Measurements from ENCODE around the gene TSC22D3. TPM values are rescaled to one million over a fixed set of nuclear protein-coding genes. Genes with fewer than 3 reads are reported as not detected.
"Not testable (repeated sequence)": the region's sequence is repeated elsewhere in the genome, so short reads cannot be mapped to it uniquely, and the experiment has no call there.

The TSC22D3 gene
- polyA plus RNA-seq = 100 to 1,000 TPM; 496 to 775 (median 681) TPM

GRCh38 chrX:107775734-107776511, at the start of gene TSC22D3:
Gene TSC22D3, minus strand, starts transcription at chrX:107775787. Its CDS starts 368 bp downstream, at chrX:107775419.
- Mint-ChIP-seq H3K9me3 (no peaks in the 10 kb centered on the region), H3K4me1 (peaks cover 11 to 15% of the 10 kb centered on the region in 2 donors), H3K4me3 (peak within 1 kb of the TSS; percentile 81 to 93 (median 89)), H3K36me3 (no peaks in the 10 kb centered on the region), H3K27me3 (ENCODE audit: low read depth in 3 of 3) (peaks cover 1 to 6% (median 1%) of the 10 kb centered on the region in 3 donors), H3K27ac (peak within 1 kb of the TSS; percentile 51 to 84 (median 68))
- DNase-seq = peak; percentile 46 to 59 (median 48)

DNA sequence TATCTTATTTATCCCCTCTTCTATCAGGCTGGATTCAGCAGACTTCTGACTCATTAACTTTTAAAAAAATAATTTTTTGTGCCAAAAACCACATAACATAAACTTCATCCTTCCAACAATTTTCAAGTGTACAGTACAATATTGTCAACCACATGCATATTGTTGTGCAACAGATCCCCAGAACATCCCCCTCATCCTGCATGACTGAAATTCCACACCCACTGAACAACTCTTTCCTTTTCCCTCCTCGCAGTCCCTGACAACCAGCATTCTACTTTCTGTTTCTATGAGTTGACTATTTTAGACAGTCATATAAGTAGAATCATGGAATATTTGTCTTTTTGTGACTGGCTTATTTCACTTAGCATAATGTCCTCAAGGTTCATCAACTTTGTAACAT, 47.9 kb upstream of the TSC22D3 start:
- no peaks in the 10 kb centered on the region for H3K36me3 Mint-ChIP-seq
- H3K9me3 Mint-ChIP-seq = peaks cover 0 to 4% (median 0%) of the 10 kb centered on the region in 6 donors
- peaks cover 11 to 13% of the 10 kb centered on the region in 2 donors for H3K4me1 Mint-ChIP-seq
- H3K27me3 Mint-ChIP-seq (ENCODE audit: low read depth in 3 of 3) = peaks cover 1 to 22% (median 7%) of the 10 kb centered on the region in 3 donors
- H3K4me3 Mint-ChIP-seq = no peak overlapping the region
- no peak for DNase-seq
- H3K27ac Mint-ChIP-seq = no peak overlapping the region

DNA sequence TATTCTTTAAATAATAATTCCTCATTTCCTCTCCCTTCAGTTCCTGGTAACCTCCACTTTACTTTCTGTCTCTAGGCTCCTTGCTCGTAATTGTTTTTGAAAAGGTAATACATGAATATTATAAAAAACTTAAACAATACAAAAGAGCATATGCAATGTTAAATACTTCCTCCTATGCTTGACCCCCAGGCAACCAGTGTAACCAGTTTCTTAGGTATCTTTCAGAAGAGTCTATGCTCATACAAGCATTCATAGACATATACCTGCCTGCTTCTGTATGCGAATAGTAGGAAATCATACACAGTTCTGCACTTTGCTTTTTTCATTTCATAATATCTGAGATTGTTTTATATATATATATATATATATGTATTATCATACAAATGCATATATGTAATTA, 47.5 kb upstream of the TSC22D3 start:
- Mint-ChIP-seq H3K36me3 (no peaks in the 10 kb centered on the region), H3K27me3 (ENCODE audit: low read depth in 3 of 3) (peaks cover 1 to 21% (median 7%) of the 10 kb centered on the region in 3 donors), H3K9me3 (peaks cover 0 to 4% (median 0%) of the 10 kb centered on the region in 6 donors), H3K27ac (no peak overlapping the region), H3K4me1 (peaks cover 11 to 13% of the 10 kb centered on the region in 2 donors), H3K4me3 (no peak overlapping the region)
- DNase-seq = no peak

- Mint-ChIP-seq H3K36me3 (no peaks in the 10 kb centered on the region), H3K27me3 (ENCODE audit: low read depth in 3 of 3) (peaks cover 0 to 9% (median 6%) of the 10 kb centered on the region in 3 donors), H3K4me3 (no peak overlapping the region), H3K4me1 (no peaks in the 10 kb centered on the region), H3K9me3 (peaks cover 0 to 4% (median 0%) of the 10 kb centered on the region in 6 donors), H3K27ac (no peak overlapping the region)
- no peak for DNase-seq
Measured at GRCh38 chrX:107818900-107819521, 43.4 kb upstream of the TSC22D3 start.

GRCh38 chrX:107810053-107810452, 34.5 kb upstream of the TSC22D3 start:
- H3K27me3 Mint-ChIP-seq (ENCODE audit: low read depth in 3 of 3); DNase-seq; H3K9me3 Mint-ChIP-seq; H3K27ac Mint-ChIP-seq; H3K36me3 Mint-ChIP-seq; H3K4me1 Mint-ChIP-seq; H3K4me3 Mint-ChIP-seq: not testable (repeated sequence)

- peaks cover 0 to 2% (median 0%) of the 10 kb centered on the region in 6 donors for H3K9me3 Mint-ChIP-seq
- H3K4me3 Mint-ChIP-seq = no peak overlapping the region
- H3K4me1 Mint-ChIP-seq = no peaks in the 10 kb centered on the region
Measured at GRCh38 chrX:107805179-107805578, 29.6 kb upstream of the TSC22D3 start.

GRCh38 chrX:107804427-107804826, 28.8 kb upstream of the TSC22D3 start:
- DNase-seq = no peak
- Mint-ChIP-seq H3K27ac (no peak overlapping the region), H3K27me3 (ENCODE audit: low read depth in 3 of 3) (peaks cover 2 to 16% (median 4%) of the 10 kb centered on the region in 3 donors), H3K4me3 (no peak overlapping the region), H3K9me3 (peaks cover 0 to 2% (median 0%) of the 10 kb centered on the region in 6 donors), H3K4me1 (no peaks in the 10 kb centered on the region), H3K36me3 (no peaks in the 10 kb centered on the region)

More at GRCh38 chrX:107805179-107805578, 29.6 kb upstream of the TSC22D3 start:
- peak overlapping the region in 1 of 6 donors; percentile 52 for H3K27ac Mint-ChIP-seq
- no peaks in the 10 kb centered on the region for H3K36me3 Mint-ChIP-seq
- DNase-seq = no peak
- peaks cover 2 to 16% (median 4%) of the 10 kb centered on the region in 3 donors for H3K27me3 Mint-ChIP-seq (ENCODE audit: low read depth in 3 of 3)

DNA sequence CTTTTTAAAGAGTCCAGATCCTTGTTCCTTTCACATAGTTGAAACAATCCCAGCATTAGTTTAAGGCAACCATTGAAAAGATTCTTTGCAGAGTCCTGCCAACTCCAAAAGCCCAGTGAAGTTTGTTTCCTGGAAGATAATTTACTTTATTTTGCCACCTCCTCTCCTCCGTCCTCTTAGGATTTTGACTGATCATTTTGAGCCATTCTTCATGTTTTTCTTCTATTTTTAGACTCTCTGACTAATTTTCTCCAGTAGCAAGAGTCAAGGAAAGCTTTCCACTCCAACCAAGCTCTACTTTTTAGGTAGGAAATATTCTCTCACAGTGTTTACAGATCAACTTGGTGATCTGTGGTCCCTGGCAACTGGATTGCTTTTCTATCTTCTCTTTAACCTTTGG, 12.2 kb upstream of the TSC22D3 start:
- no peaks in the 10 kb centered on the region for H3K36me3 Mint-ChIP-seq
- no peak overlapping the region for H3K27ac Mint-ChIP-seq
- peaks cover 1 to 9% (median 8%) of the 10 kb centered on the region in 3 donors for H3K27me3 Mint-ChIP-seq (ENCODE audit: low read depth in 3 of 3)
- H3K4me3 Mint-ChIP-seq = no peak overlapping the region
- H3K4me1 Mint-ChIP-seq = no peaks in the 10 kb centered on the region
- DNase-seq = no peak
- no peaks in the 10 kb centered on the region for H3K9me3 Mint-ChIP-seq

DNA sequence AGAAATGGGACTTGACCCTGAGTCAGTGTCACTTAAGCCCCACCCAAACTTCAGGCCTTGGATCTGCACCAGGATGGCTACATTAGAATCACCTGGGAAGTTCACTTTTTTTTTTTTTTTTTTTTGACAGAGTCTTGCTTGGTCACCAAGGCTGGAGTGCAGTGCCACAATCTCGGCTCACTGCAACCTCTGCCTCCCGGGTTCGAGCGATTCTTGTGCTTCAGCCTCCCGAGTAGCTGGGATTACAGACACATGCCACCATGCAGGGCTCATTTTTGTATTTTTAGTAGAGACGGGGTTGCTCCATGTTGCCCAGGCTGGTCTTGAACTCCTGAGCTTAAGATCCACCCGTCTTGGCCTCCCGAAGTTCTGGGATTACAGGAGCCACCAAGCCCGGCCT, 4.9 kb upstream of the TSC22D3 start:
- Mint-ChIP-seq H3K27me3 (ENCODE audit: low read depth in 3 of 3) (peaks cover 1 to 11% (median 3%) of the 10 kb centered on the region in 3 donors), H3K4me3 (no peak overlapping the region), H3K4me1 (peaks cover 10 to 11% of the 10 kb centered on the region in 2 donors), H3K9me3 (no peaks in the 10 kb centered on the region), H3K36me3 (no peaks in the 10 kb centered on the region), H3K27ac (no peak overlapping the region)
- no peak for DNase-seq

DNA sequence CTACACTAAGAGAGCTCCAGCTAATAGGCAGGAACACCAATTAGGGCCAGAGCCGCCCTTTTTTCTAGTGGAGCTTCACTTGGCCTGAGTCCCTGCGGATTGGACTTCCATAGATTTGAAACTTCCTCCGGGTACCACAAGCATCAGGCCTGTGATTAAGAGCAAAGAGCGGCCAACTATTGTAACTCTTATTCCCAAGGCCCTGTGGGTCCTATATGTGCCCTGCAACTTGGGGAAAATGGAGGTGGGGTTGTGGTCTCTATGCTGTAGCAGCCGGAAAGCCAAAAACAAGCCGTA, 1.9 kb upstream of the TSC22D3 start, which contains the start of gene NCBP2L:
TSS of gene NCBP2L (plus strand) at position 198 of the 297 bp plus-strand sequence. CDS start 16,488 bp downstream, outside the sequence.
- Mint-ChIP-seq H3K4me1 (peaks cover 11 to 15% of the 10 kb centered on the region in 2 donors), H3K9me3 (no peaks in the 10 kb centered on the region), H3K27ac (peak within 1 kb of the TSS; percentile 38 to 84 (median 68)), H3K27me3 (ENCODE audit: low read depth in 3 of 3) (peaks cover 1 to 6% (median 1%) of the 10 kb centered on the region in 3 donors), H3K36me3 (no peaks in the 10 kb centered on the region), H3K4me3 (peak within 1 kb of the TSS; percentile 81 to 93 (median 89))
- DNase-seq = no peak

DNA sequence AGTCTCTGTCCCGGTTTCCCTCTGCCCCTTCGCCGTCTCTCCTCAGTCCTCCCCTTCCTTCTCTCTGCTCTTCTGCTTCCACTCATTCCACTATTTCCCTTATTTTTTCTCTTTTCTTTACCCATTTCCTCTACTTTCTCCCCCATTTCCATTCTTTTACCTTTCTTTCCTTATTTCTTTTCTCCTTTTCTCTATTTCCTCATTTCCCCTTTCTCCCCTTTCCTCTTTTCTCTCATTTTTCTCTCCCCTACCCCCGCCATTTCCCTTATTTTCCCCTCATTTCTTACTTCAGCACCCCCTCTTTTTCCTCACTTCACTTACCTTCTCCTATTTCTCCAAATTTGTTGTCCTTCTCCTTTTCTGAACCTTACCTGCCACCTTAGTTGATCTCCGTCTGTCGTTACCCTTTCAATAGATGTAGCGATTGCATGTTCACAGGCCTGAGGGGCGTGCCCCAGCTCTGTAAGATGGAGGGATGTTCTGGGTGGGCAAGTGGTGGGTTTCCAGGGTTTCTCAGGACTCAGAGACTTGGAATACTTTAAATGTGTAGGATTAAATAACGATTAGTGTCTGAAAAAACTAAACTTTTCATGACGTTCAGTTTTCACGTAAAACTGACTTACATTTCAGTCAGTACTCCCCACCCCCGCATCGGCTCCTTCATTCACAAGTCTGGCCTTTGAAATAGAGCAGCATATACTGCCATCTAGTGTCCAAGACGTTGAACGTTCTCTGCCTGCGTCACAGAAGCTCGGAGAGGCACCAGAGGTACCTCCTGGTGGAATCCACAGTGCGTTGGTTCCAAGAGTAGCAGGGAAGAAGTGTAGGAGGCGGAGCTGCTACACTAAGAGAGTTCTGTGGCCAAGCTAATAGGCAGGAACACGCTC, 1.3 kb upstream of the TSC22D3 start:
- Mint-ChIP-seq H3K27ac (peak overlapping the region; percentile 38 to 84 (median 68)), H3K4me3 (peak overlapping the region; percentile 81 to 93 (median 89)), H3K4me1 (peaks cover 11 to 15% of the 10 kb centered on the region in 2 donors), H3K36me3 (no peaks in the 10 kb centered on the region), H3K27me3 (ENCODE audit: low read depth in 3 of 3) (peaks cover 1 to 6% (median 1%) of the 10 kb centered on the region in 3 donors), H3K9me3 (no peaks in the 10 kb centered on the region)
- DNase-seq = peak; percentile 75 to 81 (median 76)

- peak in 1 of 3 donors; percentile 3 for DNase-seq
- peak overlapping the region; percentile 64 to 93 (median 84) for H3K4me3 Mint-ChIP-seq
- peaks cover 11 to 16% of the 10 kb centered on the region in 2 donors for H3K4me1 Mint-ChIP-seq
- H3K27me3 Mint-ChIP-seq (ENCODE audit: low read depth in 3 of 3) = peaks cover 1 to 4% (median 1%) of the 10 kb centered on the region in 3 donors
- no peaks in the 10 kb centered on the region for H3K36me3 Mint-ChIP-seq
- no peak overlapping the region for H3K27ac Mint-ChIP-seq
- H3K9me3 Mint-ChIP-seq = no peaks in the 10 kb centered on the region
Measured at GRCh38 chrX:107775000-107775733, 420 bp downstream of the TSC22D3 start.

All from immature natural killer cell (primary cell).